Measurements from ENCODE around the gene ABLIM2.

DNA sequence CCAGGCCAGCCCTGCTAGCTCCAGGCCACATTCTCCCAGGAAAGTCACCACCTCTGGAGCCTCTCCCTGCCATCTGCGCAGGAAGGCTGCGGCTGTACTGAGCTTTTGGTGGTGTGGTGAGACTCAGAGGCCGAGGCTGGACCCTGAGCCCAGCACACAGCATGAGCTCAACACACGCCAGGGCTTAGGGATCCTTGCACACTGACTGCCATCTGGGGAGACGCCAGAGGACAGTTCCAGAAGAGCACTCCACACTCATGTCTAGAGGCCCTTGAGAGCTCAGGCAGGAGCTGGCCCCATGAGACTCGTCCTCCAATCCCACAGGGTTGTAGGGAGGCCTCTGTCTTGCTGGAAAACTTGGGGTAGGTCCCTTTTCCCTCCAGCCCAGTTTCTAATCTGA is 40.6 kb downstream of the ABLIM2 start:
- TF ChIP-seq CTCF (conservative IDR thresholded peaks at IDR 0.05; ENCODE audit: low read depth, low read length) (no peak), EZH2 (IDR thresholded peaks at IDR 0.05; ENCODE audit: borderline replicate concordance, low read depth, low read length, poor library complexity, severe bottlenecking) (no peak)
